AG09309 (cell line): Measurements from ENCODE around the gene DNMT1.

Experiments
- DNase-seq: peaks from one replicate; pipeline ENCODE4 v3.0.0-alpha.2; 2010; ENCODE audit warnings: low read depth
- H3K4me3 ChIP-seq: 2 replicates; pipeline ENCODE4 v1.5.1; 2011; ENCODE audit warnings: mild to moderate bottlenecking, low read depth, low read length, moderate library complexity; ENCODE audit not compliant: control insufficient read depth
- CTCF ChIP-seq: IDR thresholded peaks from 2 replicates; pipeline ENCODE4 v1.5.1; 2011; ENCODE audit warnings: mild to moderate bottlenecking, low read depth, low read length, inconsistent platforms; ENCODE audit not compliant: insufficient read depth, control insufficient read depth; ENCODE audit errors: missing control alignments

The DNMT1 gene

GRCh38 chr19:10226376-10227025, 31.7 kb upstream of the DNMT1 start:
- H3K4me3 ChIP-seq: no peak overlapping the region
- TF ChIP-seq CTCF: no peak
- no peak for DNase-seq

DNA sequence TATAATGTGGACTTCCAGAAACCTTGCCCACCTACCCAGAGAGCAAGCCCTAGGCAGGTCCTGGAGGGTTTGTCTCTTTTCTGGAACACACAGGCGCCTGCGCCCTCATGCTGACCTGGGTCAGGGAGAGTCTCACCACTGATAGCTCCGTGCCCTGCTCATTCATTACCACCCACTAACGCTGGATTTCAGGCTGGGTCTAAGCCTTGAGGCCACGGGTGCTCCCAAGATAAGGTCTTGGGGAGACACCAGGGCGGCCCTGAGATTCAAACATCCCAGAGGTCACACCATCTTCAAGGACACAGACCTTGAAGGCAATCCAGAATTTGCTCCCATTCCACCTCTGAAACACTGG, 31.2 kb upstream of the DNMT1 start:
- TF ChIP-seq CTCF: no peak
- no peak overlapping the region for H3K4me3 ChIP-seq
- no peak for DNase-seq

DNA sequence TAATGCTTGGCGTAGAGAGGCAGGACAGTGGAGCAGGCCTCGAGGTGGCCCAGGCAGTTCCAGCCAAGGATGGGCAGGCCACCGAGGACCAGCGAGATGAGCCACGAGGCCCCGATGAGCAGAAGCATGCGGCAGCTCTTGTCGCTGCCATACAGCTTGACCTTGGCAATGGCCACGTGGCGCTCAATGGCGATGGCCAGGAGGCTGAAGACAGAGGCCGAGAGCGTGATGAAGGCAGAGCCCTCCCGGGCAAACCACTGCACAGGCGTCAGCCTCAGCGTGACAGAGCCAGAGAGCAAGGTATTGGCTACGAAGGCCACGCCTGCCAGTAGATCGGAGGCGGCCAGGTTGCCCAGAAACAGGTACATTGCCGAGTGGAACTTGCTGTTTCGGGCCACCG, 29.6 kb upstream of the DNMT1 start:
- TF ChIP-seq CTCF: no peak
- no peak for DNase-seq
- no peak overlapping the region for H3K4me3 ChIP-seq

DNA sequence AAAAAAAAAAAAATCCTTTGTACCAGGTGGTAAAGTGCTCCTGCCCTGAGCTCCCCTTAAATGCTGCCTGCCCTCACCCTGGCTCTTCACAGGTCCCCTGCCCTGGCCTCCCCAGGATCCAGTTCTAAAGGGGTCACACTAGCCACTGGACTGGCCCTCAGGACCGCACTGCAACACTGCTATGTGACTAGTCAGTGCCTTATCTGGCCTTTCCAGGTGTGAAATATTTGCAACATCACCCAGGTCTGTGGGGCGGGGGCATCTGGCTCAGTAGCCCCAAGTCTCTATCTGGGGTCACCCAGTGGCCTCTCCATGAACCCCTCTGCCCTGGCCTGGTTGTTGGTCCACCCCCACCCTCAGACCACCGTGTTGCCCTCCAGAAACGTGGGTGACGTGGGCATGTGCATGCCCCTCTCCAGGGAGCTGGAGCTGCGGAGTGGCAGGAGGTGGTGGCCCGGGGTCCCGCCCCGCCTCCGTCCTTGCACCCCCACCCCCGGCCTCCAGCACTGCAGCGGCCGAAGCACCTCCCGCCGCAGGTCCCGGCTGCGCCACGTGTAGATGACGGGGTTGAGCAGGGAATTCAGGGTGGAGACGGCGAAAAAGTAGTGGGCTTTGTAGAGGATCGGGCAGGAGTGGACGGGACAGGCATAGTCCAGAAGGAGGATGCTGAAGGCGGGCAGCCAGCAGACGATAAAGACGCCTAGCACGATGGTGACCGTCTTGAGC, 28.9 kb upstream of the DNMT1 start:
- DNase-seq: no peak
- no peak for TF ChIP-seq CTCF
- H3K4me3 ChIP-seq: no peak overlapping the region

- TF ChIP-seq CTCF: no peak
- no peak for DNase-seq
- H3K4me3 ChIP-seq: no peak overlapping the region
Observed at GRCh38 chr19:10222201-10222890, 27.6 kb upstream of the DNMT1 start.

GRCh38 chr19:10220695-10221094, 25.9 kb upstream of the DNMT1 start:
- no peak for DNase-seq
- H3K4me3 ChIP-seq: no peak overlapping the region
- no peak for TF ChIP-seq CTCF
